Measurements from ENCODE around the gene ITPKC.
"Not testable (repeated sequence)": the region's sequence is repeated elsewhere in the genome, so short reads cannot be mapped to it uniquely, and the experiment has no call there.

The ITPKC gene

GRCh38 chr19:40774916-40775631 lies 58.2 kb downstream of the ITPKC start, which contains the start of gene MIA:
Gene MIA (plus strand): TSS chr19:40775521. CDS start chr19:40775543, 22 bp downstream.
- no peak for DNase-seq

GRCh38 chr19:40775632-40776022 lies 58.7 kb downstream of the ITPKC start:
- no peak for DNase-seq

- DNase-seq, result no peak
These were observed 59.5 kb downstream of the ITPKC start for GRCh38 chr19:40776364-40776763.

- DNase-seq, result peak; percentile 86
These were observed 60.2 kb downstream of the ITPKC start for GRCh38 chr19:40776932-40777644.

- no peak for DNase-seq
These were observed 60.7 kb downstream of the ITPKC start for GRCh38 chr19:40777645-40777936.

GRCh38 chr19:40777937-40778705 lies 61.2 kb downstream of the ITPKC start, which contains the start of gene RAB4B:
Gene RAB4B (plus strand): TSS chr19:40778247. CDS start chr19:40778376, 129 bp downstream.
- peak; percentile 100 for DNase-seq

- no peak for DNase-seq
These were observed 61.9 kb downstream of the ITPKC start for GRCh38 chr19:40778706-40779284.

- DNase-seq, result no peak
These were observed 63.7 kb downstream of the ITPKC start for GRCh38 chr19:40780582-40780981.

GRCh38 chr19:40781140-40781539 lies 64.2 kb downstream of the ITPKC start:
- no peak for DNase-seq

- DNase-seq, result no peak
These were observed 66.8 kb downstream of the ITPKC start for GRCh38 chr19:40783711-40784110.

- not testable (repeated sequence) for DNase-seq
These were observed 67.2 kb downstream of the ITPKC start for GRCh38 chr19:40784146-40784545.

- DNase-seq, result no peak
These were observed 68.6 kb downstream of the ITPKC start for GRCh38 chr19:40785526-40785925.

- no peak for DNase-seq
These were observed 69.4 kb downstream of the ITPKC start for GRCh38 chr19:40786060-40787037.

Measured in activated naive CD4-positive, alpha-beta T cell treated with anti-CD3 and anti-CD28 coated beads, Interleukin-2, amount 50 U/mL, for 16 hours (primary cell).